ENCODE measurements around the gene HMOX2.

The HMOX2 gene, protein sequence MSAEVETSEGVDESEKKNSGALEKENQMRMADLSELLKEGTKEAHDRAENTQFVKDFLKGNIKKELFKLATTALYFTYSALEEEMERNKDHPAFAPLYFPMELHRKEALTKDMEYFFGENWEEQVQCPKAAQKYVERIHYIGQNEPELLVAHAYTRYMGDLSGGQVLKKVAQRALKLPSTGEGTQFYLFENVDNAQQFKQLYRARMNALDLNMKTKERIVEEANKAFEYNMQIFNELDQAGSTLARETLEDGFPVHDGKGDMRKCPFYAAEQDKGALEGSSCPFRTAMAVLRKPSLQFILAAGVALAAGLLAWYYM

DNA sequence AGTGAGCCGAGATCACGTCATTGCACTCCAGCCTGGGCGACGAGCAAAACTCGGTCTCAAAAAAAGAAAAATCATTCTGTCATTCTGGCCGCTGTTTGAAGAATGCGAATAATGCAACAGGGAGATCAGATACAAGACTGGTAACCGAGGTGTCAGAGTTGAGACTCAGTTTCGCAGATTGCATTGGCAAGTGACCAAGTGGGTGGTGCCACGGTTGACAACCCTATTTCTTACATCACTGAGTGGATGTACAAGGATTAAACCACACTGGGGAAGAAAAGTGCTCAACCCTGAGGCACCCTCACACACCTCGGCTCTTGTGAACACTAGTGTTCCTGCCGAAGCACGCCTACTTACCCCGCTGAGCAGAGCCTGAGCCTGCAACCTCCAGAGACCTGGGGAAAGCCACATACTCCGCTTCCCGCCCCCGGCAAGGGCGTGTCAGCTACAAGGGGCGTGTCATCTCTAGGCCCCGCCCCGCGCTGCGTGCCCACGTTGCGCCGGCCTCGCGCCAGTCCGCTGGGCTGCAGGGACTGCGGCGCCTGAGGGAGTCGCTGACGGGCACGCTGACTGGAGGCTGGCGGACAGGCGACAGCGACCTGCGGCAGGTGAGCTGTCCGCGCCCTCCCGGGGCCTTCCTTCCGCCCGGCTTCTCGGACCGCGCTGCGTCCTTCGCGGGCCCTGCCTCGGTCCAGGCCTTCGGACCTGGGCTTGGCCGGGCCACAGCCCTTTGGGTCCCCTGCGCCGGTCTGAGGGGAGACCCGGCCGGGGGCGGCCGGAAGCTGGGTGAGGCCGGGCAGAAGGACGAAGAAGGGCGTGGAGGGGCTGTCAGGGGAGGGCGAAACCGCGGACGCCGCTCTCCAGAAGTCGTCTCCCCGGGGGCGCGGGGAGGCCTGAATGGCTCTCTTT is at the start of gene HMOX2:
Gene HMOX2 (plus strand): TSS at position 519 of the 909 bp plus-strand sequence. CDS start 29,127 bp downstream, outside the sequence.
- peak; percentile 47 to 95 (median 88) for DNase-seq

DNA sequence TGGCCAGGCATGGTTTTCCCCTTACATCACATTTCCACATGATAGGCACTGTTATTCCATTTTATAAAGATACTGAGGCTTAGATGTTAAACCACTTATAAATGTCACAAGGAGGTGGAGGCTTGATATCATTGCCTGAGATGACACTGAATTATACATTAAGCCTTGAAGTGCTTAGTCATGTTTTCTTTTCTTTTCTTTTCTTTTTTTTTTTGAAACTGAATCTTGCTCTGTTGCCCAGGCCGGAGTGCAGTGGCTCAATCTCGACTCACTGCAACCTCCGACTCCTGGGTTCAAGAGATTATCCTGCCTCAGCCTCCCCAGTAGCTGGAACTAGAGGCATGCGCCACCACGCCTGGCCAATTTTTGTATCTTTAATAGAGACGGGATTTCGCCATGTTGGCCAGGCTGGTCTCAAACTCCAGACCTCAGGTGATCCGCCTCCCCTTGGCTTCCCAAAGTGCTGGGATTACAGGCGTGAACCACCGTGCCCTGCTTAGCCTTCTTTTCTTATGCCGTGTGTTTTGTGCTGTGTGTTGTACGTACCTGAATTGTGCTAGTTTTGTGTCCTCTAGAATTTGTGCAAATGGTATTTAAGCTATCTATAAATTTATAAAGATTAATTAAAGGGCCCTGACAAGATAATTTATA is 49.4 kb upstream of the HMOX2 start:
- no peak for DNase-seq

DNA sequence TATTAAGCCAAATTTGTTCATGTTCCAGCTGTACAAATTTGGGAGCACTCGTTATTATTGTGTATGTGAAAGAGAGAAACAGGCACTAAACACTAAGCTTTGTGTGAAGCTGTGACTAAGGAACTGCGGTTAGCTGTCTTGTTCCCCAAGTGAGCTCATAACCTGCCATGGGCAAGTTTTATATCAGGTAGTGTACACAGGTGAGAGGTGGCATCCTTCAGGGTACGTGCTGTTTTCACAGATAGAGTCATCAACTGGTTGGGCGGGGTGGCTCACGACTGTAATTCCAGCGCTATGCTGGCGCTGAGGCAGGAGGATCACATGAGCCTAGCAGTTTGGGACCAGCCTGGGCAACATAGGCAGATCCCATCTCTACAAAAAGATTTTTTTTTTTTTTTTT is 47.7 kb upstream of the HMOX2 start:
- no peak for DNase-seq

DNA sequence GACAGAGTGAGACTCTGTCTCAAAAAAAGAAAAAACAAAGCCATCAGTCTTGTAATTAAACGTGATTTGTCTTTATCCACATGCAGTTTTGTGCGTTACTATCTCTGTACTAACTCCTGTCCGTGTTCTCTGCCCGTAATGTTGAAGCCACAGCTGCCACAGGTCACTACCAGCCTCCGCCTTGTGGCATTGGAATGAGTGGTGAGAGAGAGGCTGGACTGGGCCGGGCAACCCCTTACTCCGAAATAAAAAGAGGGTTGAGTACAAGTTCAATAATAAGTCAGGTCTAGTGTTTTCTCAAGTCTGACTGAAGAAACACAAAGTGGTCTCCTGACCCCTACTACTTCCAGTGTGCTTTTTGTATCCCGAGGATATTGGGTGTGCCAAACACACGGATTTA is 45.2 kb upstream of the HMOX2 start:
- DNase-seq, result no peak

DNA sequence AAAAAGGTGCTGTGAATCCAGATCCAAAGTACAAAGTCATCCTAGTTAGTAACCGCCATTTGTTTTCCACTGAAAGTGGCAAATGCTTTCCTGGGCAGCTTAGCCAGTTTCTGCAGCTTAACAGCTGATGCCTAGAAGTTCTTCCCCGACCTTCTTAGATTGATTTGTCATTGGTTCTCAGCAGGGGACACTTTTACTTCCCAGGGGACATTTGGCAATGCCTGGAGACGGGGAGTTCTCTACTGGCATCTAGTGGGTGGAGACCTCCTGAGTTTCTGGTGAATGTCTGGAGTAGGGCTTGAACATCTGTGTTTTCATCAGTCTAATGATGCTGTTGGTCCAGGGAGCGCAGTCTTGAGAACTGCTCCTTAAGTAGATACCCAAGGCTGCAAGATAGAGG is 43.0 kb upstream of the HMOX2 start:
- DNase-seq, result no peak

DNA sequence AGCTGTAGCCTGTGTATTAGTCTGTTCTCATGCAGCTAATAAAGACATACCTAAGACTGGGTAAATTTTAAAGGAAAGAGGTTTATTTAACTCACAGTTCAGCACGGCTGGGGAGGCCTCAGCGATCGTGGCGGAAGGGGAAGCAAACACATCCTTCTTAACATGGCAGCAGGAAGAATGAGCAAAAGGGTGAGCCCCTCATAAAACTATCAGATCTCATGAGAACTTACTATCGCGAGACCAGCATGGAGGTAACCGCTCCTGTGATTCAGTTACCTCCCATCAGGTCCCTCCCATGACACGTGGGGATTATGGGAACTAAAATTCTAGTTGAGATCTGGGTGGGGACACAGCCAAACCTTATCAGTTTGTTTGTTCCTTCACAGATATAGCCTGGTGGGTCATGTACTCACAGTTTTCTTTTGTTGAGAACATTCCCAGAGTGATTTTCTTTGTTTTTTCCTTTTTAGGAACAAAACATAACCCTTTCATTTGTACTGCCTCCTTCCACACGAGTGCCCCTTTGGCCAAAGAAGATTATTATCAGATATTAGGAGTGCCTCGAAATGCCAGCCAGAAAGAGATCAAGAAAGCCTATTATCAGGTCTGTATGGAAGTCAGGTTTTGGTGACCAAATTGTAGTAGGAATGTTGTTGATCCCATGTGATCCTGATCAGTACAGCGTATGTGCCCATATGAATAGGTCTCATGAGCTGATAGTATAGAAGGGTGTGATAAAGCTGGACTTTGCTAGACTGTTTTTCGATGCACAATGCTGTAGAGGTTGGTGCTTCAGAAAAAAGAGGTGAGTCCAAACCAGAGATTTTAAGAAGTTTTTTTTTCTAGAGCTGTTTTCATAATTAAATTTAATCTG is 42.0 kb upstream of the HMOX2 start:
- no peak for DNase-seq

DNA sequence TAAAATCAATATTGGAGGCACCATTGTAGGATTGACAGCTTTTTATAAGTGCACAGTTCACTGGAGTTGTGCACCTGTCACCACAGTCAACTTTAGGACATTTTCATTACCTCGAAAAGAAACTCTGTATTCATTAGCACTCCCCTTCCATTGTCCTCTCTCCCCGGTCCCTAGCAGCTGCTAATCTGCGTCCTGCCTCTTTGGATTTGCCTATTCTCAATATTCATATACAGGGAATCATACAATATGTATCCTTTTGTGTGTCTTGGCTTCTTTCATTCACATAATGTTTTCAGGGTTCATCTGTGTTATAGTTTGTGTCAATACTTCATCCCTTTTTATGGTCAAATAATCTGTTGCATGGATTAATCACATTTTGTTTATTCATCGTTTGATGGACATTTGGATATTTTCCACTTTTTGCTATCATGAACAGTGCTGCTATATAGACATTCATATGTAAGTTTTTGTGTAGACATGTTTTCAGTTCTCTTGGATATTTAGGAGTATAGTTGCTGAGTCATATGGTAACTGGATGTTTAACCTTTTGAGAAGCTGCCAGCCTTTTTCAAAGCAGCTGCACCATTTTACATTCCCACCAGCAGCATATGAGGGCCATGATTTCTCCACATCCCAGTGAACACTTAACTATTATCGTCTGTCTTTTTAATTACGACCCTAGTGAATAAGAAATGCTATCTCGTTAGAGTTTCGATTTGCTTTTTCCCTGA is 40.7 kb upstream of the HMOX2 start:
- DNase-seq, result no peak

DNA sequence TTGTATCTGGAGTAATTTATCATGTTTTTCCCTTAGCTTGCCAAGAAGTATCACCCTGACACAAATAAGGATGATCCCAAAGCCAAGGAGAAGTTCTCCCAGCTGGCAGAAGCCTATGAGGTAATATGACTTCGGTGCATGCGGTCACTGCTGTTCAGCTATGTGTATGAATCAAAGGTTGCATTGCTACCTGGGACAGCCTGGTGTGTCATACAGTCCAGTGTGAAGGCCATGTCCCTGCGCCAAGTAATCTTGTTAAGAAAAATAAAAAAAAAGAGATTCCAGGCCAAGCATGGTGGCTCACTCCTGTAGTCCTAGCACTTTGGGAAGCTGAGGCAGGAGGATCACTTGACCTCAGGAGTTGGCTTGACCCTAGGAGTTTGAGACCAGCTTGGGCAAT is 38.8 kb upstream of the HMOX2 start:
- no peak for DNase-seq

DNA sequence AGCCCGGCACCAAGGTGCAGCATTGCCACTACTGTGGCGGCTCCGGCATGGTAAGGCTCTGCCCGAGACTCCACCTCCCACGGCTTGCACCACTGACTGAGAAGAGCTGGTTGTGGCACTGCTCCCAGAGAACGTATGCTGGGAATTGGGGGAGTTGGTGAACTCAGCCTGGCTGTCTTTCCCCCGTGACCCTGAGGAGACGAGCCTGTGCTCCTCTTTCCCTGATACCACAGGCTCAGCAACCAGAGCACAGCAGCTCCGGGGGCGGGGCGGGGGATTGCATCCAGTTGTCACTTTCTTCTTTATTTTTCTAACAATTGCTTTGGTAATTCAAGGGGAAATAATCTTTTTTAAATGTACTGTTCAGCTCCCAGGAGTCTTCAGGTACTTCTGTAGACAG is 33.8 kb upstream of the HMOX2 start:
- no peak for DNase-seq

DNA sequence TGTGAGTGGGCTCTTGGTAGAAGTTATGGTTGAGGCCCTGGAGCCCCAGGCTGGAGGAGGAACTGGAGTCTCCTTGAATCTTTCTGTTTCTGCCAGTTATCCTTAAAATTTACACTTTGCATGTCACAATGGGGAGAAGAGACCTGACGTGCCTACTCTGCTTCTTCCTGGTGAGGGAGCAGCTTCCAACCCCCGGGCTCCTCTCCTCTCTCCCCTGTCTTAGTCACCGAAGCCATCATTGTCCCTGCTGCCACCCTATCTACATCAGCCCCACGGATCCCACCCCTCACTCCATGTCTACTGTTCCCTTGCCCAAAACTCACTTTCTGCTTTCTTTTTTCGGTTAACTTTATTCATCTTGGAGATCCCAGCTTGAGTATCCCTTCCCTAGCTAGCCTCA is 32.9 kb upstream of the HMOX2 start:
- peak in 1 of 58 donors; percentile 10 for DNase-seq

DNA sequence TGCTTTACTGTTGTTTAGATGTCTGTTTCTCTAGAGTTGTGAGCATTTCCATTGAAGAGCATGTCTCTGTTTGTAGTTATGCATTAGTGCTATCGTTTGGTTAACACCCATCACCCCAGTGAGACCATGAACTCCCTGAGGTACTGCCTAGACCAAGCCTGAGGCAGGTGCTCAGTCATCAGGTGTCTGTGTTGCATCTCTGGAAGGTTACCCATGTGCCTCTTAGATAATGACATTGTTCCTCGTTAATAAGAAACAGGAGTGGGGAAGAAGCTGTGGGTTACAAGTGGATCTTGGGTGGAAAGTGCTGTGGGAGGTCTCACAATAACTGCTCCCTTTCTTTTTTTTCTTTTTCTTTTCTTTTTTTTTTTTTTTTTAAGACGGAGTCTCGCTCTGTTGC is 32.2 kb upstream of the HMOX2 start:
- no peak for DNase-seq

DNA sequence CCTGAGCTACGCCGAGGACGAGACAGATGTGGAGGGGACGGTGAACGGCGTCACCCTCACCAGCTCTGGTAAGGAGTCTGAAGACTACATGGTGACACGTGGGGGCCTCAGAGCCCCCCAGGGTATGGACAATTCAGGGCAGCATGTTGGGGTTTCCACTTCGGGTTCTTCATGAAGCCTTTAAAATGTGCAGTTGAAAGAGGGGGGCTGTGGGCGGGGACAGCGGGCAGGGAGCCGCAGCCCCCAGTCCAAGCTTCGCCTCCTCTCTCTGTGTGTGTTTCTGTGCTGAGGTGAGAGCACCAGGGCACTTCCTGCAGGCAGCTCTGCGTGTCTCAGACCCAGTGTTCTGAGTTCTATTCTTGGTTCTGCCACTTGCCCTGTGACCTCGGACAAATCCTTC is 25.8 kb upstream of the HMOX2 start:
- no peak for DNase-seq

DNA sequence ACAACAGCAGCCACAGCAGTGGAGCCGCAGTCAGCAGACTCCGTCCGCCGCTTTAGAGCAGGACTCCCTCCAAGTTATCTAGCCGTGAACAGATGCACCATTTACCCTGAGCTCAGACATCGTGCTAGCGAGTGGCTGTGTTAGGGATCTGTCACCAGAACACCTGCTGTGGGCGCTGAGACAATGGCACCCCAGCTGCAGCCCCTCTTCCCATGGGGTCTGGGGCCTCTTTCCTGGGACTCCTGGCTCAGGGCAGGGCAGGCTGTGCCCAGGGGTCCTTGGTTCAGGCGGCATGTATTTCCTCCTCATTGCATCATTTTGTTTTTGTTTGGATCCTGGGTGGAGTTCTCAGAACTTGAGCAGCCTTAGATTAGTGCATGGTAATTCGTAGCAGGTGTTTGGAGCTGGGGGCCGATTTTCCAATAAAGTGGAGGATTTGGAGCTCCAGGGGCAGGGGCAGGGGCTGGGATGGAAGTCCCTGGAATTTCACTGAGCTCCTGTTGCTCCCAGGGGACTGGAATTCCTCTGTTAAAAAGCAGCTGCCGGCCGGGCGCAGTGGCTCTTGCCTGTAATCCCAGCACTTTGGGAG is 25.2 kb upstream of the HMOX2 start:
- no peak for DNase-seq

DNA sequence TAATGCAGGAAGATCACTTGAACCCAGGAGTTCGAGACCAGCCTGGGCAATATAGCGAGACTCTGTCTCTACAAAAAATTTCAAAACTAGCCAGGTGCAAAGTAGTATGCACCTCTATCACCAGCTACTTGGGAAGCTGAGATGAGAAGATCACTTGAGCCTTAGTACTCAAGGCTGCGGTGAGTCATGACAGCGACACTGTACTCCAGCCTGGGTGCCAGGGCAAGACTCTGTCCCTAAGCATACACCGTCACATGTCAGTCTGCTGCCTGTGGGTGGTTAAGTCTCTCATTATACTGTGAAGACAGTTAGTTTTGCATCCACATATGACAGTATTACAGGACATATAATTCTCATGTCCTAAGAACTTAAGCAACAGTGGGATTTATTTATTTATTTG is 23.5 kb upstream of the HMOX2 start:
- no peak for DNase-seq

DNA sequence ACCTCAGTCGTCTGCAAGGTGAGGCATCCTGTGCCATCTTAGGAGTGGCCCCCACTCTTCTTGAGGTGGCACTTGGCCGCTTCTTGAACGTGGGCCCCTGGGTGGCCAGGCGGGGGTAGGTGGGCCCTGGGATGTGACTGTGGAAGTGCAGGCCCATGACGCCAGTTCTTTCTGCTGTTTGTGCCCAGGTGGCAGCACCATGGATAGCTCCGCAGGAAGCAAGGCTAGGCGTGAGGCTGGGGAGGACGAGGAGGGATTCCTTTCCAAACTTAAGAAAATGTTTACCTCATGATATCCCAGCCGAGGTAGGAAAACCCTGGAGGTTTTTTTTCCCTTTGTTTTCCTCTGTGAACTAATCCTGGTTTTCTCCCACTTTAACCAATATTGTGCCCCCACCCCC is 21.6 kb upstream of the HMOX2 start:
- no peak for DNase-seq

DNA sequence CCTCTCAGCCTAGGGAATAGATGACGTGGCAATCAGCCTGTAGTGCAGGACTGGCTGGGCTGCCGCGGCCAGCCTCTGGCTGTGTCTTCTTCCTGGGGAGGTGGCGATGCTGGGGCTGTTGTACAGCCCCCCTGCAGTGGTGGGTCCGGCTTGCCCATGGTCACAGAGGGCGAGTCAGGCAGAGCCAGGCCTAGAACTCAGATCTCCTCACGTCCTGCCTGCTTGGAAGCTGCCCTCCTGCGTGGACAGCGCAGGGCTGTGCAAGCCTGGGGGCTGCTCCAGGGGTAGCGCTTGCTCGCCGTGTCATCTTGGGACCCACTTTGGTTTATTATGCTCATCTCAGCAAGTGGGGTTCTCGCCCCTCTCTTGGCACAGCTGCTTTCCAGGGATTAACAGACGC is 21.1 kb upstream of the HMOX2 start:
- no peak for DNase-seq

DNA sequence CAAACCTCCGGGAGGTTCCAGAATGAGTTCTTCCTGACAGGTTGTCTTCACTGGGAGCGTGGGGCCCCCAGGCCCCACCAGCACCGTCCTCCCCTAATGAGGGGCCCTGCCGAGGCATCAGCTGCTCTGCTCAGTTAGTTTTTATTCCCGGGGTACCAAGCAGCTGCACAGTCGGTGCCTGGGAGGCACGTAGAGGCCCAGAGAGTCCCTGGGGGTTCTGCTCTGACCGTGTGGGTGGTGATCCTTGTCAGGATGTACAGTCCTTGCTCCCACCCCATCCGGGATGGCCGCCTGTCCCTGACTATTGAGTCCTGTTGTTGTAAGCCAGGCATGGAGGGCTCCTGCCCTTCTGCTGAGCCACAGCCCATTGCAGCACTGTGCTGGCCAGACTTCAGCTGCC is 20.2 kb upstream of the HMOX2 start:
- DNase-seq, result no peak

DNA sequence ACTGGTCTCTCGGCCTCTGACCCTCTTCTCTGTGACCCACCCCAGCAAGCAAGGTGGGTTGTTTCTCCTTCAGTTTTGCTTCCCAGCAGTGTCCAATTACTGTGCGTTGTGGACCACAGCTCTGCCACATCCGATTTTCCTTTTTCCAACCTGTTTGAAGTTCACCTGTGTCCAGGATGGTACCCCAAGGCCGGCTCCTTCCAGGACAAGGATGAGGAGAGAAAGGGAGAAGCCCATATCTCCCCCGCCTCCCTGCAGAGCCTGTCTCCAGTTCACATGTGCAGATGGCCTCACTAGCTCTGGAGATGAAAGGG is 15.3 kb upstream of the HMOX2 start:
- DNase-seq, result peak in 1 of 58 donors; percentile 25

DNA sequence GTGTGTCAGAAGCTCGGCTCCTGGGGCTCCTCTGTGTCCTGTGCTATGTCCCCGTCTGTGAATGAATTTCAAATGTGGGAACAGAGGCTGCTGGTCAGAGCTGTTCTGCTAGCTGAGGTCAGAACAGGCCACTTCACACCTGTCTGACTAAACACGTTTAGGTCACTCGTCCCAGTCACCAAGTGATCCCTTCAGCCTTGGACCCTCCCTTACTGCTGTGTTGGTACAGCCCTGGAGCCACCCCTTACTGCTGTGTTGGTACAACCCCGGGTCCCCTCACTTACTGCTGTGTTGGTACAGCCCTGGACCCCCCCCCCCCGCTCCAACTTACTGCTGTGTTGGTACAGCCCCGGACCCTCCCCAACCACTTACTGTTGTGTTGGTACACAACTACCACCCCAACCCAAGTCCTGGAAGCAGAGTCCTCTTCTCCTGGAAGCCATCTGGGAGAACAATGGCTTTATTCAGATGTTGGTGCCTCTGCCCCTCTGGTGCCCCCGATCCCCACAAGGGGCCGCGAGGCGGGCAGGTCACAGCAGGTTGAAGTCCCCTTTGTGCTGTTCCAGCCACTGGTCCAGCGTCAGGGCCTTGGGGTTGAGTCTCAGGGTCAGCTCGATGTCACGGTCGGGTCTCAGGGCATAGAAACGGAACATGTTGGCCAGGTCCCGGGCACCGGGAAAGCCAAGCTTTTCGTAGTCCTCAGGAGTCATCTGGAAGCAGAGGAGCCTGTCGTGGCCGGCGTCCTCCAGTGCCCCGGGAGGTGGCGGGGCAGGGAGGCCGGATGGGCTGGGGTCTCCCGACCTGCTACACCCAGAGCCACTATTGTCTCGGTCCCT is 14.7 kb upstream of the HMOX2 start:
- peak in 17 of 58 donors; percentile 2 to 67 (median 28) for DNase-seq
